Measurements from ENCODE around the gene MAML2. TPM values are rescaled to one million over a fixed set of nuclear protein-coding genes. Genes with fewer than 3 reads are reported as not detected.

MAML2 gene

Small RNA genes within 50 kb of the gene (small RNA-seq; reads per million reads assigned to genes)
- gene MIR1260B (ENCODE audit: insufficient read depth), result not detected
